ENCODE measurements around the gene SPOCK2. TPM values are rescaled to one million over a fixed set of nuclear protein-coding genes. Genes with fewer than 3 reads are reported as not detected.

Gene SPOCK2
- total RNA-seq, 1 donor from 2014 or later = 187 TPM

- intact Hi-C loops (cut with DNase I) = no loop called here
- no peak for ATAC-seq
- Histone ChIP-seq H3K4me1 (no peaks in the 10 kb centered on the region), H3K27me3 (no peaks in the 10 kb centered on the region), H3K27ac (no peak overlapping the region), H3K9me3 (no peaks in the 10 kb centered on the region), H3K36me3 (no peaks in the 10 kb centered on the region), H3K4me3 (no peak overlapping the region)
- no peak for DNase-seq
- TF ChIP-seq, protein P1, sequence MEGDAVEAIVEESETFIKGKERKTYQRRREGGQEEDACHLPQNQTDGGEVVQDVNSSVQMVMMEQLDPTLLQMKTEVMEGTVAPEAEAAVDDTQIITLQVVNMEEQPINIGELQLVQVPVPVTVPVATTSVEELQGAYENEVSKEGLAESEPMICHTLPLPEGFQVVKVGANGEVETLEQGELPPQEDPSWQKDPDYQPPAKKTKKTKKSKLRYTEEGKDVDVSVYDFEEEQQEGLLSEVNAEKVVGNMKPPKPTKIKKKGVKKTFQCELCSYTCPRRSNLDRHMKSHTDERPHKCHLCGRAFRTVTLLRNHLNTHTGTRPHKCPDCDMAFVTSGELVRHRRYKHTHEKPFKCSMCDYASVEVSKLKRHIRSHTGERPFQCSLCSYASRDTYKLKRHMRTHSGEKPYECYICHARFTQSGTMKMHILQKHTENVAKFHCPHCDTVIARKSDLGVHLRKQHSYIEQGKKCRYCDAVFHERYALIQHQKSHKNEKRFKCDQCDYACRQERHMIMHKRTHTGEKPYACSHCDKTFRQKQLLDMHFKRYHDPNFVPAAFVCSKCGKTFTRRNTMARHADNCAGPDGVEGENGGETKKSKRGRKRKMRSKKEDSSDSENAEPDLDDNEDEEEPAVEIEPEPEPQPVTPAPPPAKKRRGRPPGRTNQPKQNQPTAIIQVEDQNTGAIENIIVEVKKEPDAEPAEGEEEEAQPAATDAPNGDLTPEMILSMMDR (IDR thresholded peaks at IDR 0.05) = no peak
Measured at GRCh38 chr10:72027498-72027897, 60.9 kb downstream of the SPOCK2 start.

GRCh38 chr10:72026278-72027111 lies 61.9 kb downstream of the SPOCK2 start:
- intact Hi-C loops (cut with DNase I) = no loop called here
- ATAC-seq (peak; percentile 55), DNase-seq (no peak)
- Histone ChIP-seq H3K9me3 (no peaks in the 10 kb centered on the region), H3K27ac (no peak overlapping the region), H3K27me3 (no peaks in the 10 kb centered on the region), H3K36me3 (no peaks in the 10 kb centered on the region), H3K4me3 (no peak overlapping the region), H3K4me1 (peaks cover 5% of the 10 kb centered on the region)
- TF ChIP-seq, protein P1 (IDR thresholded peaks at IDR 0.05) = no peak

DNA sequence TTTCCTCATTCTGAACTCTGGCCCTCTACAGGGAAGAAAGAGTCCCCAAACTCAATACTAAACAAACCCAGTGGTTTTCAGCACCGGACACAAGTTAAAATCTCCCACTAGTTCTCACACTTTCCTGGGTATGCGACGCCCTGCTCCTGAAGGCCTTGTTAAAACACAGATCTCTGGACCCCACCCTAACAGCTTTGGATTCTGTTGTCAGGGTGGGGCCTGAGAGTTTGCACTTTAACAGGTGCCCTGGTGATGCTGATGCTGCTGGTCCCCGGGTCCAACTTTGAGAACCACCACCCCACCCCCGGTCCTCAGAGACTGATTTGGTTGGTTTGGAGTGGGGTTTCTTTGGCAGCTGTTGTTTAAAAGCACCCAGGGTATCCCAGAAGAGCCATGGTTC lies 62.5 kb downstream of the SPOCK2 start:
- H3K4me1 ChIP-seq = peaks cover 12% of the 10 kb centered on the region
- no peak overlapping the region for H3K27ac ChIP-seq
- no peaks in the 10 kb centered on the region for H3K9me3 ChIP-seq
- H3K27me3 ChIP-seq = no peaks in the 10 kb centered on the region
- ATAC-seq (no peak), DNase-seq (no peak)
- intact Hi-C loops (cut with DNase I) = no loop called here
- TF ChIP-seq, protein P1 (IDR thresholded peaks at IDR 0.05) = no peak
- no peaks in the 10 kb centered on the region for H3K36me3 ChIP-seq
- no peak overlapping the region for H3K4me3 ChIP-seq

DNA sequence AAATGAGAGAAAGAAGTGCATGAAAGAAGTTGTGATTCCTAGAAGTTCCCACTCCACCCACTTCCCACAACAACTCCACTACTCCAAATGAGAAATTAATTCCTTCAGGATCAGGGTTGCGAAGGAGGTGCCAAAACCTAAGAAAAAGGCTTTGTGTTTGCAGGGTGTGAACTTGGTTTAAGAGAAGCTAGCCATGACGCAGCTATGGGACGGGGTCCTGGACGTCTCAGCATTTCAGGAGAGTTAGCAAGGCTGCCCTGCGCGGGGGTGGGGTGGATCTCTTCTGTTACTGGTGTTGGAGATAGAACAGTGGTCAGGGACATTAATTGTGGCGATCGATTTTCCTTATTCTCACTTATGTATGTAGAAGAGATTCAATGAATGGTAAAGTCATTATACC lies 63.0 kb downstream of the SPOCK2 start:
- TF ChIP-seq, protein P1 (IDR thresholded peaks at IDR 0.05) = no peak
- no peak for ATAC-seq
- DNase-seq = no peak
- H3K36me3 ChIP-seq = no peaks in the 10 kb centered on the region
- H3K27ac ChIP-seq = no peak overlapping the region
- no peaks in the 10 kb centered on the region for H3K9me3 ChIP-seq
- intact Hi-C loops (cut with DNase I) = no loop called here
- H3K27me3 ChIP-seq = no peaks in the 10 kb centered on the region
- peaks cover 12% of the 10 kb centered on the region for H3K4me1 ChIP-seq
- no peak overlapping the region for H3K4me3 ChIP-seq

GRCh38 chr10:72024596-72024995 lies 63.8 kb downstream of the SPOCK2 start:
- intact Hi-C loops (cut with DNase I) = no loop called here

More at GRCh38 chr10:72024596-72024995, 63.8 kb downstream of the SPOCK2 start:
- DNase-seq = no peak
- no peaks in the 10 kb centered on the region for H3K9me3 ChIP-seq
- no peak for ATAC-seq
- H3K36me3 ChIP-seq = no peaks in the 10 kb centered on the region
- TF ChIP-seq, protein P1 (IDR thresholded peaks at IDR 0.05) = no peak
- H3K4me3 ChIP-seq = no peak overlapping the region
- H3K4me1 ChIP-seq = peaks cover 12% of the 10 kb centered on the region
- H3K27me3 ChIP-seq = no peaks in the 10 kb centered on the region
- no peak overlapping the region for H3K27ac ChIP-seq
